Limb (tissue), 2 donors: ENCODE measurements around the gene PIP5K1A.

Experiments
- DNase-seq, 2 donors: peaks; one replicate each; pipeline ENCODE4 v3.0.0-alpha.2; 2016; ENCODE audit errors: extremely low spot score in 2 of 2

PIP5K1A gene

DNA sequence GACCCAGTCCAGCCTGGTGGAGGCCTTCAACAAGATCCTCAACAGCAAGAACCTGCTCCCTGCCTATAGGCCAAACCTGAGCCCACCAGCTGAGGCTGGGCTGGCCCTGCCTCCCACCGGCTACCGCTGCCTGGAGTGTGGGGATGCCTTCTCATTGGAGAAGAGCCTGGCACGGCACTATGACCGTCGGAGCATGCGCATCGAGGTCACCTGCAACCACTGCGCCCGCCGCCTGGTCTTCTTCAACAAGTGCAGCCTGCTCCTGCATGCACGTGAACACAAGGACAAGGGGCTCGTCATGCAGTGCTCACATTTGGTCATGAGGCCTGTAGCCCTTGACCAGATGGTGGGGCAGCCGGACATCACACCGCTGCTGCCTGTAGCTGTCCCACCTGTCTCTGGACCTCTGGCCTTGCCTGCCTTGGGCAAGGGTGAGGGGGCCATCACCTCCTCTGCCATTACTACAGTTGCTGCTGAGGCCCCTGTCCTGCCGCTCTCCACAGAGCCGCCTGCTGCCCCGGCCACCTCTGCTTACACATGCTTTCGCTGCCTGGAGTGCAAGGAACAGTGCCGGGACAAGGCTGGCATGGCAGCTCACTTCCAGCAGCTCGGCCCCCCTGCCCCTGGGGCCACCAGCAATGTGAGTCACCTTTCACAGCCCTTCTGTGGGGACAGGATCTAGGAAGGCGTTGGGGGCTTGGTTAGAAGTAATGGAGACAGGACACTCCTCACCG lies 89.6 kb downstream of the PIP5K1A start:
- no peak for DNase-seq

DNA sequence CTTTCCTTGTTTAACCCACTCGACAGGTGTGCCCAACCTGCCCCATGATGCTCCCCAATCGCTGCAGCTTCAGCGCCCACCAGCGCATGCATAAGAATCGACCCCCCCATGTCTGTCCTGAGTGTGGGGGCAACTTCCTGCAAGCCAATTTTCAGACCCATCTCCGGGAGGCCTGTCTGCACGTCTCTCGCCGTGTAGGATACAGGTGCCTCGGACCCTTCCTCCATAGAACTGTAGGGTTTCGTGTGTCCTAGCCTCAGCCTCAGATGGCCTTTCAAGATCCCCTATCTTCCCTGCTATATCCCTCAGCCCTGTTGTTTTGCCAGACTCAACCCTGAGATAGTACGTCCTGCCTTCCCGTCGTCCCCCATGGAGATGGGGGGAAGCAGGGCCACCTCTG lies 90.2 kb downstream of the PIP5K1A start:
- no peak for DNase-seq

DNA sequence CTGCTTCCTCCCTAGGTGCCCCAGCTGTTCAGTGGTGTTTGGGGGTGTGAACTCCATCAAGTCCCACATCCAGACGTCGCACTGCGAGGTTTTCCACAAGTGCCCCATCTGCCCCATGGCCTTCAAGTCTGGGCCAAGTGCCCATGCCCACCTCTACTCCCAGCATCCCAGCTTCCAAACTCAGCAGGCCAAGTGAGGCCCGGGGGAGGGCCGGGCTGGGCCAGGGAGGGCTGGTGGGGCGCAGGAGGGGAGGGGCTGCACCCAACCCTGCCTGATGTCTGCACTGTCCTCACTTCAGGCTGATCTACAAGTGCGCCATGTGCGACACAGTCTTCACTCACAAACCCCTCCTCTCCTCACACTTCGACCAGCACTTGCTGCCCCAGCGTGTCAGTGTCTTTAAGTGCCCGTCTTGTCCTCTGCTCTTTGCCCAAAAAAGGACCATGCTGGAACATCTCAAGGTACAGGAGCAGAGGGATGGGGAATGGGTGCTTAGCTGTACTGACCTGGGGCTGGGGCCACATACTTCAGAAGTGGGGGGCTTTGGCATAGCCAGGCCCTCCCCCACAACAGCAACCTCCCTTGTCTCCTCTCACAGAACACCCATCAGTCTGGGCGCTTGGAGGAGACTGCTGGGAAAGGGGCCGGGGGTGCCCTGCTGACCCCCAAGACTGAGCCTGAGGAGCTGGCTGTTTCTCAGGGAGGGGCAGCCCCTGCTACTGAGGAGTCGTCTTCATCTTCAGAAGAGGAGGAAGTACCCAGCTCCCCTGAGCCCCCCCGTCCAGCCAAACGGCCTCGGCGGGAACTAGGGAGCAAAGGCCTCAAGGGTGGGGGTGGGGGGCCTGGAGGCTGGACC lies 91.0 kb downstream of the PIP5K1A start:
- no peak for DNase-seq

GRCh38 chr1:151289991-151290708 lies 91.8 kb downstream of the PIP5K1A start:
- no peak for DNase-seq

GRCh38 chr1:151290709-151291303 lies 92.5 kb downstream of the PIP5K1A start:
- DNase-seq, result no peak

DNA sequence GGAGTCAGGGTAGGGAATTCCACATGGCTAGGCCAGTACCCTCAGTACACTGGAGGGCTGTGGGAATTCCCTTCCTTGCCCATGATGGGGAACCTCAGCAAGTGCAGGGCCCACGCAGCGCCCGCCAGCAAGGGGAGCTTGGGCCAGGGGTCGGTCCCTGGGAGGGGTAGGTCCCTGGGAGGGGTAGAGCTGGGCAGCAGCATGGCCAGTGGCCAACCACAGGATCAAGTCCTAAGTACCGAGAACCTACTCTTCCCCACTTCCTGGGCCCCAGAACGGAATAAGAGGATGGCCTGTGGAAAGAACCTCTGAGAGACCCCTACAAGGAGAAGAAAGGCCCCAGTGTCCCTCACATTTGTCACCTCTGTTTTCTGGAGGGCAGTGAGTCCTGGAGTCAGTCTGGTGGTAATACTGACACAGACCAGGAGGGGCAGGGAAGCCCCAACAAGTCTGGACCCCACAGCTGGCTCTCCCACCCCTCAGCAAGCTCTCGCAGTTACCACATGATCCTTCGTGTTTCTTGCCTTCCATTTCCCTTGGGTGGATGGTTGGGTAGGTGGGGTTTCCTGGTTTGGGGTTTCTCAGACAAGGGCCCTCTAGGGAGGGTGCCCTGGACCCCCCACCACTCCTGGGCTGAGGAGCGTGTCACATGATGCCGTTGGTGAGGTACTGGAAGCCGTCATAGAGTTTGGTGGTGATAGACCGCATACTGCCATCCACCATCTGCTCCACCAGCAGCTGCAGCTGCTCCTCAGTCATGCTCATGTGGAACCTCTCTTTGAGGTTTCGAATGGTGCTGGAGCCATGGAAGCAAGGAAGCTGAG lies 94.1 kb downstream of the PIP5K1A start:
- no peak for DNase-seq

GRCh38 chr1:151293093-151293492 lies 94.7 kb downstream of the PIP5K1A start:
- no peak for DNase-seq

DNA sequence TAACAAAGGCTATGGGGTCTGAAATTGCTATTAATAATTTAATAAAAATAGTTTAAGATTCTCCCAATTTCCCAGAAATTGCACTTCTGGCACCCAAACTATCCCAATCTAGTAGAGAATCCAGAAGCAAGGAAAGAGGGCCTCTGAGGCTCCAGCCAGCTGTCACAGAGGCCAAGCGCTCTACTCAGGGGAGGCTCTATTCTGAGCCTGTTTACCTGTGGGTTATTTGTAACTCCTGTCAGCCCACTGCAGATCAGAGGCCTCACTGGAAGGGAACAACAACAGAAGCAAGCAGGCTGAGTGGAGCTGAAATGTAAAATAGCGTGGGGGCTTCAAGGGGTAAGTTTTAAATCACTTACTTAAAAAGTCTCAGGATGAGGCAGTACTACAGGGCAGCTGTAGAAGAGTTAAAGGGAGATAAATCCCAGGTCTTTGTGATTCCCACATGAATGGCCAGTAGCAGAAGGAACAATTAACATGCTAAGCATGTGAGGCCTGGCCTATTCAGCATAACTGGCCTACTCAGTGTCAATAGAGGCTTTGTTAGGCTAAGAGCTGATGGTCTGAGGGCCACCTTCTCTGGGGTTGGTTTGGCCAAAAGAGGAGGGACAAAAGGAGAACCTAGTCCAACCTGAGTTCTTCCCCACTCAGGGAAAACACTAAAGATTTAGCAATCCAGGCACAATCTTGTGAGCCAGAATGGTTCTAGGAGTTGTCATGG lies 96.5 kb downstream of the PIP5K1A start:
- DNase-seq, result no peak
